ENCODE measurements around the gene S100A7A.

GRCh38 chr1:153404768-153405167 lies 11.6 kb upstream of the S100A7A start:
- no peak for TF ChIP-seq SUZ12 (IDR thresholded peaks at IDR 0.05)
- no peak for TF ChIP-seq ZNF384 (IDR thresholded peaks at IDR 0.05)
- no peak for TF ChIP-seq ELF4 (IDR thresholded peaks at IDR 0.05)
- no peak for TF ChIP-seq FOXA1 (IDR thresholded peaks at IDR 0.05)

Measured in HEK293T (cell line).